ENCODE data around the gene ANGPTL1. TPM values are rescaled to one million over a fixed set of nuclear protein-coding genes. Genes with fewer than 3 reads are reported as not detected.
"Not testable (repeated sequence)": the region's sequence is repeated elsewhere in the genome, so short reads cannot be mapped to it uniquely, and the experiment has no call there.

The ANGPTL1 gene
- total RNA-seq, 1 donor from 2014 or later: 0.21 TPM

GRCh38 chr1:178849918-178850317 lies 21.0 kb downstream of the ANGPTL1 start:
- Mint-ChIP-seq H3K9me3 (no peaks in the 10 kb centered on the region), H3K27me3 (ENCODE audit: low read depth) (no peaks in the 10 kb centered on the region), H3K4me3 (no peak overlapping the region), H3K36me3 (ENCODE audit: low read depth) (no peaks in the 10 kb centered on the region), H3K4me1 (no peaks in the 10 kb centered on the region), H3K27ac (ENCODE audit: unreplicated experiment) (no peak overlapping the region)
- TF ChIP-seq, protein P1, sequence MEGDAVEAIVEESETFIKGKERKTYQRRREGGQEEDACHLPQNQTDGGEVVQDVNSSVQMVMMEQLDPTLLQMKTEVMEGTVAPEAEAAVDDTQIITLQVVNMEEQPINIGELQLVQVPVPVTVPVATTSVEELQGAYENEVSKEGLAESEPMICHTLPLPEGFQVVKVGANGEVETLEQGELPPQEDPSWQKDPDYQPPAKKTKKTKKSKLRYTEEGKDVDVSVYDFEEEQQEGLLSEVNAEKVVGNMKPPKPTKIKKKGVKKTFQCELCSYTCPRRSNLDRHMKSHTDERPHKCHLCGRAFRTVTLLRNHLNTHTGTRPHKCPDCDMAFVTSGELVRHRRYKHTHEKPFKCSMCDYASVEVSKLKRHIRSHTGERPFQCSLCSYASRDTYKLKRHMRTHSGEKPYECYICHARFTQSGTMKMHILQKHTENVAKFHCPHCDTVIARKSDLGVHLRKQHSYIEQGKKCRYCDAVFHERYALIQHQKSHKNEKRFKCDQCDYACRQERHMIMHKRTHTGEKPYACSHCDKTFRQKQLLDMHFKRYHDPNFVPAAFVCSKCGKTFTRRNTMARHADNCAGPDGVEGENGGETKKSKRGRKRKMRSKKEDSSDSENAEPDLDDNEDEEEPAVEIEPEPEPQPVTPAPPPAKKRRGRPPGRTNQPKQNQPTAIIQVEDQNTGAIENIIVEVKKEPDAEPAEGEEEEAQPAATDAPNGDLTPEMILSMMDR (conservative IDR thresholded peaks at IDR 0.05): no peak
- no peak for DNase-seq (ENCODE audit: low read depth, low spot score)

GRCh38 chr1:178847919-178848318 lies 23.0 kb downstream of the ANGPTL1 start:
- not testable (repeated sequence) for H3K36me3 Mint-ChIP-seq (ENCODE audit: low read depth); H3K4me1 Mint-ChIP-seq; H3K4me3 Mint-ChIP-seq; H3K27ac Mint-ChIP-seq (ENCODE audit: unreplicated experiment); DNase-seq (ENCODE audit: low read depth, low spot score); H3K9me3 Mint-ChIP-seq; H3K27me3 Mint-ChIP-seq (ENCODE audit: low read depth)

- Mint-ChIP-seq H3K9me3 (no peaks in the 10 kb centered on the region), H3K36me3 (ENCODE audit: low read depth) (no peaks in the 10 kb centered on the region), H3K4me3 (no peak overlapping the region), H3K4me1 (no peaks in the 10 kb centered on the region), H3K27ac (ENCODE audit: unreplicated experiment) (no peak overlapping the region), H3K27me3 (ENCODE audit: low read depth) (no peaks in the 10 kb centered on the region)
- DNase-seq (ENCODE audit: low read depth, low spot score): no peak
- TF ChIP-seq, protein P1 (conservative IDR thresholded peaks at IDR 0.05): no peak
These were observed 23.5 kb downstream of the ANGPTL1 start for GRCh38 chr1:178847396-178847849.

- H3K4me1 Mint-ChIP-seq: no peaks in the 10 kb centered on the region
- H3K36me3 Mint-ChIP-seq (ENCODE audit: low read depth): no peaks in the 10 kb centered on the region
- TF ChIP-seq, protein P1 (conservative IDR thresholded peaks at IDR 0.05): no peak
- H3K4me3 Mint-ChIP-seq: no peak overlapping the region
- no peak overlapping the region for H3K27ac Mint-ChIP-seq (ENCODE audit: unreplicated experiment)
- H3K9me3 Mint-ChIP-seq: no peaks in the 10 kb centered on the region
- H3K27me3 Mint-ChIP-seq (ENCODE audit: low read depth): no peaks in the 10 kb centered on the region
- no peak for DNase-seq (ENCODE audit: low read depth, low spot score)
These were observed 24.6 kb downstream of the ANGPTL1 start for GRCh38 chr1:178846306-178846705.

DNA sequence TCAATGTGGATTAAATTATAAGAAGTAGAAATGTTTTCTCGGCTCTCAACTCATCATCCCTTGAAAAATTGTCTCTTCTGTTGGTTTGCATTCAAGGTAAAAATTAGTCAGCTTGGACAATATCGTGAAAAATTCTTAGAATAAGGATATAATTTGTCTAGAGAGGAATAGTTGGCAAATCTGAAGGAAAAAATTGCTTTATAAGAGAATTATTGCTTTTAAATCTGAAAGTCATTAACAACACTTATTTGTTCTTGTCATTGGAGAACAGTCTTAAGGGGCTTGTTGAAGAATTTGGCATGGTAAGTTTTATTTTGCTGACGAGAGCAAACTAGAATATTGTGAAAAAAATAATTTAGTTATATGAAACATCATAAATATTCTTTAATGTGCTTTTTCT lies 26.4 kb downstream of the ANGPTL1 start:
- TF ChIP-seq, protein P1 (conservative IDR thresholded peaks at IDR 0.05): no peak
- H3K4me1 Mint-ChIP-seq: no peaks in the 10 kb centered on the region
- H3K9me3 Mint-ChIP-seq: peaks cover 3% of the 10 kb centered on the region
- no peak overlapping the region for H3K4me3 Mint-ChIP-seq
- DNase-seq (ENCODE audit: low read depth, low spot score): no peak
- H3K27me3 Mint-ChIP-seq (ENCODE audit: low read depth): no peaks in the 10 kb centered on the region
- H3K27ac Mint-ChIP-seq (ENCODE audit: unreplicated experiment): no peak overlapping the region
- H3K36me3 Mint-ChIP-seq (ENCODE audit: low read depth): peaks cover 9% of the 10 kb centered on the region

DNA sequence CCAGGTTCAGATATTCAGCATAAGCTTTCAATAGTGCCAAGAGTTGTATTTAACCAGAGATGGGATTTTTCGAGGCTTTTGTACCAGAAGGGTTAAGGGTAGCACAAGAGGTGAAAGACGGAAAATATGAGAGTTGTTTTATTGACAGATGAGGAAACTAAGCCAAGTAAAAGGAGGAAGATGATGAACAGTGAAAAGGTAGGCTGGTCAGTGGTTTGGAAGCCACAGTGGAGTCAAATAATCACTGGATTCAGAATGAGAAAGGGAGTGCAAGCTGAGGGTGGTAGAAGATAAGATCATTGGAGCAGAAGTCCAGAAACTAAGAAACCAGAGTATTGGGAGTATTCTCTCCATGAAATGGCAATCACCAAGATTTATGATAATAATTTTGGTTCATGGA lies 45.7 kb downstream of the ANGPTL1 start:
- peaks cover 10% of the 10 kb centered on the region for H3K9me3 Mint-ChIP-seq
- H3K36me3 Mint-ChIP-seq (ENCODE audit: low read depth): peaks cover 43% of the 10 kb centered on the region
- TF ChIP-seq, protein P1 (conservative IDR thresholded peaks at IDR 0.05): no peak
- H3K27ac Mint-ChIP-seq (ENCODE audit: unreplicated experiment): no peak overlapping the region
- no peak for DNase-seq (ENCODE audit: low read depth, low spot score)
- no peaks in the 10 kb centered on the region for H3K4me1 Mint-ChIP-seq
- no peaks in the 10 kb centered on the region for H3K27me3 Mint-ChIP-seq (ENCODE audit: low read depth)
- no peak overlapping the region for H3K4me3 Mint-ChIP-seq
